ENCODE results near the gene ZEB2.
A peak's percentile ranks its signal among the peaks of the same experiment; 100 is the strongest.

ZEB2 gene

DNA sequence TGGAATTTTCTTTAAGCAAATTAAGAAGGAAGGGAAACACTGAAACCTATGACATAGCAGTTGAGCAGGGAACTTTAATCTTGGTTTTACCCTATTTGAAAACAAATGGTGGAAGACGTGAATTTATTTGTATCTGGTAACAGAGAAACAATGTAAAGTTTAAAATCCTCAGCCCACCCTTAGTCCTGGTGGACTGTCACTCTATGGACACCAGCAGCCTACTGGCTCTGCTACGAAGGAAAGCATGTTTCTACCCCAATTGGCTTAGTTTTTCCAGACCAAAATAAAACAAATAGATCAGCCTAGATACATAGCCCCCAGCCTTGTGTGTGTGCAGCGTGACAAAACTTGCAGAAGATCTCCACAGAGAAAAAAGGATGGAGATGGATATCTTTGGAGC lies 7.4 kb downstream of the ZEB2 start:
- no peak for DNase-seq

GRCh38 chr2:144511937-144512336 lies 8.0 kb downstream of the ZEB2 start:
- no peak for DNase-seq

- DNase-seq = no peak
Measured at GRCh38 chr2:144511226-144511810, 8.6 kb downstream of the ZEB2 start.

DNA sequence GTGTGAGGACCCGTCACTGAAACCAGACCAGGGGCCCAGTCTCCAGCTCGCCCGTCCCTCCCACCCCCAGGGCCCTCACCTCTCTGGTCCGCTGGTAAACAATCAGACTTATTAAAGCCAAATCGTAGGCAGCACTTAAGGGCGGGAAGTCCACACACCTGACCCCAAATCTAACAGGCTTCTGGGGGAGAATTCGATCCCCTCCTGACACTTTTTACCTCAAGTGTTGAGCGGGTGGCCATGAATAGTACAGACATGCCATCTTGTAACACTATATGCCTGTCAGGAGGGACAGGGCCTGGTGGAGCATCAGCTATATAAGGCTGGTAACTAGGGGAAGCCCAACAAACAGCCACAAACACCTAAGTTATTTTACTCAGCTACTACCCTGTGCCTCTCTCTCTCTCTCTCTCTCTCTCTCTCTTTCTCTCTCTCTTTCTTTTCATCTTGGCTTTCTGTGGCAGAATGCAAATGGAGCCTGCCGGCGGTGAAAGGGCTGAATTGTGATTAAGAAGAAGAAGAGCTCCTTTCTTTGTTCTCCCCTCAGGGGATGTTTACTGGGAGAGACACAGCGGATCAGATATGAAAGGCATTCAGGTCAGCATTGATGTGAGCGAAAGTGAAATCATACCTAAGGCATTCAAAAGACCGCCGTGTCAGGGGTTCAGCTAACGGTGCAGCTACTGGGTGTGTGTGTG lies 9.5 kb downstream of the ZEB2 start:
- DNase-seq = peak; percentile 57

GRCh38 chr2:144509879-144510221 lies 10.1 kb downstream of the ZEB2 start:
- DNase-seq = no peak

DNA sequence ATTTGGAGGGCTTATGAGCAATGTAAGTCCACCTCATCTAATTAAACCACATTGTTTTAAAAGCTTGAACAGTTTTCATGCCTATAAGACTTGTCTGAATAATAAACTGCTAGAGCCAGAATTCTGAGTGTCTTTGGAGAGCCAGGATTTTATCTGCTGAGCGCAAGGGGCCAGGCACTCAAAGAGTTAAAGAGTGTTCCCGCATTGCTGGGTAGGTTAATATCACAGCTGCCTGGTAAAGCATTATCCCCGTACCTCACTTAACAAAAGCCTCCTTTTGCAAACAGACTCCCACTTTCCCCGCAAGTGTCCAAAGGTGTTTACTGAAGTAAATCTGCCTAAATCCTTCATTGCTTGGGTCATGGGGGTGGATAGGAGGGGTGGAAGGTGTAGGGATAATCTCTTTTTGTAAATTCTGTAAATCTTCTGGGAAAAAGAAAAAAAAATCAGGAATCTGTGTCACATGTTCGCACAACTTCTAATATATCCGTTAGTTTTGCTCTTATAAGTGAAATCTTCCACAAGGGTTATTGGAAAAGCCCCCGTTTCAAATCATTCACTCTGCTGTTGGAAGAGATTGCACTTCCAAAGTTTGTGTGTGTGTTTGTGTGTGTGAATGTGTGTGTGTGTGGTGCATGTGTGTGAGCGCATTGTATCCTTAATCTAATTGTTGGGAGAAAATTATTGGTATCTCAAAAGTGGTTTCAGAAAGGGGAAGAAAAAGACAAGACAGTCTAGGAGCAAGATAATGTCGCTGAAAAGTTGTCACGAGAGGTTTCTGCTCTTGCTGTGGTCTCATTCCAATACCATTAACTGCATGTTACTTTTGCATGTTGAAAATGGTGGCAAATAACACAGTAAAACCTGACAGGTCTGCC lies 10.7 kb downstream of the ZEB2 start:
- DNase-seq = no peak

GRCh38 chr2:144508172-144508851 lies 11.6 kb downstream of the ZEB2 start:
- DNase-seq = no peak

DNA sequence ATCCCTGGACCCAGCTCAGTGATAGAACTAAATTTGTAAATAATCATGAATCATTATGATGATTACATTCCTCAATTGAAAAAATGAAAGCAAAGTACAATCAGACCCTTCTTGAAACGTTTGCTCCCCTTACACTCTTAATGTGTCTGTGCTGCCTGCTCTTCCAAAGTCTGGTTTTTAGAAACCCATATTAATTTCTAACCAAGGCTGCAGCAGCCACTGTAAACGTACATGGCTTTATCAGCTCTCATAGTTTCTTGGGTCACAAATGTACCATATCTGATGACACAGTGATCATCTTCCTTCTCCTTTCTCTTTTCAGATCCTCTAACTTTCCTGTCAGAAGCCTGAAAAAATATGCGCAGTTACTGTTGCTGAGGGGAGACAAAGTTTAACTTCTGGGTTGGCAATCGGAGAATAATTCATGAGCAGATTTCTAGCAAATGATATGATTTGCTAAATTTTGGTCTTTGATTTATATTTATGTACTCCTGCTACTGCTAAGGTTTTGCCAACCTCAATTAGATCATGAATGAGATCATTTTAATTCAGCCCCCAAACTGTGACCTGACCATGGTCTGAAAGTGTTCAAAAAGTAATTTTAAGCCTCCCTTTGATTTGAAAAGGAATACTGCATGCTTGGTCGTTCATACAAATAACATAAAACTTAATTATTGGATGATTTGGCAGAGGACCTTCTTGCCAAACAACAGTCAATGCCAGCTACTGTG lies 12.3 kb downstream of the ZEB2 start:
- DNase-seq = no peak

DNA sequence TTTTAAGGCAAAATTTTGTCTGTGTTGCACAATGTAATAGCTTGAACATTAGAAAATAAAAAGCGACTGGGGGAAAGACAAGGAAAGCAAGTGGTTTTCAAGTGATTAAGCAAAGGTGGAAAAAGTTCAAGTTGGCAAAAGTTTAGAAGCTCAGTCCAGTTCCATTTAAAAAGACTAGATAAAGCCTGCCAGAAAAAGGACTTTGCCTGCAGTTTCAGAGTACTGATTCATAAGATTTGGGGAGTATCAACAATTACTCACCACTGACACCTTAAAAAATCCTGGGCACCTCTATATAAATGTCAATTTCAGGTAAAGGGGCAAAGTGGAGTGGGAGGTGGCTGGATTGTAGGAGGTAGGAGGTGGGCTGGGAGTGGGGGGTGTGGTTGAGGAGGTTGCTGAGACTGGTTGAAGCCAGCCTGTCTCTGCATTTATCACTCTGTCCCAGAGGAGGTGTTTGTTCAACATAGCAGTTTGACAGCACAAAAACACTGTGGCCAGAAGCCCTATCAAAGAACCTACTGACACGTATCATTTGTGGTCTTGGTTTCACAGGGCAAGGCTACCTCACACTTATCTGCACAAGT lies 14.6 kb downstream of the ZEB2 start:
- DNase-seq = peak; percentile 53

GRCh38 chr2:144504218-144504641 lies 15.7 kb downstream of the ZEB2 start:
- DNase-seq = no peak

DNA sequence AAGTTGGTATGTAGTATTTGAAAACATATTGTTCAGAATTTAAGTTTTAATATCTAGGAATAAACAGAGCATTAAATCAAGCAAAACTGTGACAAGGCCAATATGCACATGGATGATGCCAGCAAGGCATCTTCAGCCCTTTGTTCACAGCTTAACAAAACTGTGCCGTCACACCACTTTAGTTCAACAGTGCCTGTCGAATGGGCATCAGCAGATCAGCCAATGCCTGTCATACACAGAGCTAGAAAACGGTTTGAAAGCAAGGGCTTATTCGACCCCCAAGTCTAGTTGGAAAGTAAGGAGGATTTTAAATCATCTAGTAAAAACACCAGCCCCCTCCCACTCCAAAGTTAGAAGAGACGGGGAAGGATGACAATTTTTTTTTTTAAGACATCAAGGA lies 16.7 kb downstream of the ZEB2 start:
- DNase-seq = no peak

DNA sequence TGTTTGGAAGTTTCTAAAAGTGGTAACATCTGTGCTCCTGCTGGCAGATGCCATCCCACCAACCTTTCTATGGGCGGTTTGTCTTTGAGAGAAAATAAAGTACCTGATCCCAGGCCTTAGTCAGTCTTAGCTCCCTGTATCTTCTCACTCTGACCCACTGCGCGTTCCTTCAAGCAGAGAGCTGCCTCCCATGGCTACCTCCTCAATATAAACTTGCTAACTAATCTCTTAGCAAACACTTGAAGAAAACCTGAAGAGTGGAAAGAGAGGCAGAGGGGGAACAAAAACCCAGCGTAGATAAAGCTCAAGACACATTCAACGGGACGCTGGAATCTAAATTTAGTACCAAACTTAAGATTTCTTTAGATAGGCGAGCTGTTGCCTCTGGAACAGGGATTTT lies 17.6 kb downstream of the ZEB2 start:
- DNase-seq = no peak

DNA sequence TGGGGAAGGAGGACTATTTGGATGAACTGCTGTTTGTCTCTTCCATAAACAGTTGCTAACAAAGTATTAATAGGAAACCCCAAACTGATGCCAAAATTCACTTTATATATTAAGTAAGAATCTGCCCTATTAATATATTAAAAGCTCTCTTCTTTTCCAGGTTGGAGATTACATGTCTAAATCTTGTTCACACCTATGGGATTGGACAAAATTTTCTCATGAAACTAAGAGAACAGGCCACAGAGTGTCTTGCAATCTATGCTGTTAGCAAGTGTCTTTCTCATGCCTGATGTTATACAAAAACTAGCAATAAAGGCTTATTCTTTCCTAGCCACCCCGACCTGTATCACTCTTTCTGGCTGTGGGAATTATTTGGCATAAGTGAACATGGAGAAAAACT lies 18.3 kb downstream of the ZEB2 start:
- no peak for DNase-seq

GRCh38 chr2:144501118-144501517 lies 18.8 kb downstream of the ZEB2 start:
- no peak for DNase-seq

DNA sequence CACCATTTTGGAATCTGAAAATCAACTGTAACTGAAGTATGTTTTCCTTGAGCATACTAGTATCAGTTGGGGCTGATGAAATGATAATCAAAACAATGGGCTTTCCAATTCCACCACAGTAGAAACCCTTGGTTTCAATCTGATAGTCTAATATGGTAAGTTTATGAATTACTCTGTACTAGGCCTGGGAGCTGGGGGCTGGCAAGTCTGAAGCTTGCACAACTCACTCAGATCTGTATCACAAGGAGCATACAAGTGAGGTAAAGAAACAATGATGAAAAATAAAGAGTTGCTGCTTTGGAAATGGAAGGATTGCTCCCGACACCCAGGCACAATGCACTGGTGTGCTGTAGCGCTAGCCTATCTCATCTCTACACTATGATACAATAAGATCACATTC lies 19.4 kb downstream of the ZEB2 start:
- peak; percentile 40 for DNase-seq

GRCh38 chr2:144498277-144498676 lies 21.6 kb downstream of the ZEB2 start:
- no peak for DNase-seq

DNA sequence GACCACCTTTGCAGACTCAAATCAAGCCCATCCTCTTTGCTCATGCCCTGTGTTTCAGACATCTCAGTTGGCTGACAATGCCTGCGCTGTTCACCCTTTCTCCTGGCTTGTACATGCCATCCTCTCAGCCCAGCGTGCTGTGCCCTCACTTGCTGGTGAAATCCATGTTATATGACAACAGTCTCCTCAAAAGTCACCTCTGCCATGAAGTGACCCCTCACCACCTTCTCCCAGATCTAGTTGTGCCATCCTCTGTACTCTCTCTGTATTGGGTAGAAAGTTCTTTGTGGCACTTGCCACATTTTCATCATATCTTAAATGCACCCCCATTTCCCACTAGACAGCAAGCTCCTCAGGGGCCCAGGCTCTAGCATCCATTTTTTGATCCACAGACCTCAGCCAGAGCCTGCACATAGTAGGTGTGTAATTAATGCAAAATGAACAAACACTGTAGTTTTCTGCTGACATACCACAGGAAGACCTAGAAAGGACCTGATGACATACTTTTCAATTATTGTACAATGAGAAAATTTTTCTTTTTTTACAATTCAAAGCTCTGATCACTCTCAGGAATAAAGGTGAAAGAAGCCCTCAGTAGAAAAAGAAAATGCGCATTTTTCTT lies 22.8 kb downstream of the ZEB2 start:
- DNase-seq = no peak

GRCh38 chr2:144496092-144496976 lies 23.6 kb downstream of the ZEB2 start:
- no peak for DNase-seq

GRCh38 chr2:144495227-144496091 lies 24.5 kb downstream of the ZEB2 start:
- DNase-seq = no peak

All from activated CD4-positive, alpha-beta T cell treated with anti-CD3 and anti-CD28 coated beads, Interleukin-2, Interleukin-6, amounts not matched to agents 100 ng/mL and 50 ng/mL, durations not matched to agents 16 hours and 8 hours (primary cell).